Neural cell (in vitro differentiated cells): ENCODE results near the gene POLR1A. TPM values are rescaled to one million over a fixed set of nuclear protein-coding genes. Genes with fewer than 3 reads are reported as not detected.
A peak's percentile ranks its signal among the peaks of the same experiment; 100 is the strongest.

ENCODE experiments used
- H2AFZ ChIP-seq: fragments of 200-600, 300-800 bp; sonication (generic), shearing (Covaris generic); 2 replicates; pipeline ENCODE4 v1.6.0; 2014; ENCODE audit warnings: low read depth, mild to moderate bottlenecking, antibody characterized with exemption, low read length, moderate library complexity
- H3F3A ChIP-seq: fragments of 200-600 bp; shearing (Covaris generic); 2 replicates; pipeline ENCODE4 v1.6.1; 2016; ENCODE audit warnings: mild to moderate bottlenecking, moderate library complexity, mixed read lengths, antibody characterized with exemption, low read length; ENCODE audit not compliant: insufficient read depth, poor library complexity, severe bottlenecking
- H3K27ac ChIP-seq: fragments of 200-600, 300-800 bp; sonication (generic), shearing (Covaris generic); 2 replicates; pipeline ENCODE4 v1.5.1; 2014; ENCODE audit warnings: mild to moderate bottlenecking, low read length, moderate library complexity
- H3K27me3 ChIP-seq: fragments of 300-800, 200-600 bp; sonication (generic), shearing (Covaris generic); 2 replicates; pipeline ENCODE4 v1.6.0; 2014; ENCODE audit warnings: mild to moderate bottlenecking, low read depth, low read length, moderate library complexity; ENCODE audit not compliant: insufficient read depth
- H3K36me3 ChIP-seq: fragments of 300-800, 200-600 bp; sonication (generic), shearing (Covaris generic); 2 replicates; pipeline ENCODE4 v1.5.1; 2014; ENCODE audit warnings: mild to moderate bottlenecking, antibody characterized with exemption, low read length, moderate library complexity; ENCODE audit not compliant: insufficient read depth
- H3K4me2 ChIP-seq: fragments of 300-800, 200-600 bp; sonication (generic), shearing (Covaris generic); 2 replicates; pipeline ENCODE4 v1.6.0; 2014; ENCODE audit warnings: mild to moderate bottlenecking, low read length
- H3K4me3 ChIP-seq: fragments of 300-800, 200-600 bp; sonication (generic), shearing (Covaris generic); 2 replicates; pipeline ENCODE4 v1.5.1; 2014; ENCODE audit warnings: mild to moderate bottlenecking, low read length, moderate library complexity
- H3K79me2 ChIP-seq: fragments of 200-600 bp; shearing (Covaris generic); replicated peaks from 2 replicates; pipeline ENCODE4 v1.6.0; 2014; ENCODE audit warnings: mild to moderate bottlenecking, low read length, moderate library complexity; ENCODE audit not compliant: insufficient read depth
- H3K9ac ChIP-seq: fragments of 300-800, 200-600 bp; sonication (generic), shearing (Covaris generic); 2 replicates; pipeline ENCODE4 v1.6.1; 2016; ENCODE audit warnings: mild to moderate bottlenecking, low read length, mixed read lengths
- H3K9me2 ChIP-seq: fragments of 200-600 bp; shearing (Covaris generic); 2 replicates; pipeline ENCODE4 v1.6.1; 2016; ENCODE audit warnings: mild to moderate bottlenecking, low read length, mixed read lengths; ENCODE audit not compliant: insufficient read depth
- H3K9me3 ChIP-seq: fragments of 200-600, 300-800 bp; sonication (generic), shearing (Covaris generic); 2 replicates; pipeline ENCODE4 v1.6.1; 2016; ENCODE audit warnings: mild to moderate bottlenecking, mixed run types, low read length, moderate library complexity, mixed read lengths
- H4K20me1 ChIP-seq: fragments of 200-600 bp; shearing (Covaris generic); 2 replicates; pipeline ENCODE4 v1.6.1; 2016; ENCODE audit warnings: mild to moderate bottlenecking, mixed run types; ENCODE audit not compliant: insufficient read depth
- CTCF ChIP-seq: fragments of 450-650 bp; IDR thresholded peaks from 2 replicates; pipeline ENCODE4 v1.5.1; 2014; ENCODE audit warnings: antibody characterized with exemption, mild to moderate bottlenecking, moderate library complexity; ENCODE audit not compliant: poor library complexity, severe bottlenecking
- EP300 ChIP-seq: fragments of 450-650 bp; conservative IDR thresholded peaks from 2 replicates; pipeline ENCODE4 v1.6.1; 2014; ENCODE audit warnings: antibody characterized with exemption, mild to moderate bottlenecking, moderate library complexity; ENCODE audit not compliant: poor library complexity, severe bottlenecking
- EZH2 ChIP-seq: fragments of 200-600, 300-800 bp; shearing (Covaris generic), sonication (generic); IDR thresholded peaks from 2 replicates; pipeline ENCODE4 v1.6.1; 2014; ENCODE audit warnings: antibody characterized with exemption, low read length, borderline replicate concordance, mild to moderate bottlenecking; ENCODE audit not compliant: insufficient read depth, poor library complexity, severe bottlenecking
- MXI1 ChIP-seq: fragments of 450-650 bp; conservative IDR thresholded peaks from 2 replicates; pipeline ENCODE4 v1.6.1; 2014; ENCODE audit warnings: antibody characterized with exemption, mild to moderate bottlenecking; ENCODE audit not compliant: poor library complexity, severe bottlenecking
- POLR2AphosphoS5 ChIP-seq: IDR thresholded peaks from 2 replicates; pipeline ENCODE4 v1.6.1; 2012
- RAD21 ChIP-seq: fragments of 450-650 bp; conservative IDR thresholded peaks from 2 replicates; pipeline ENCODE4 v1.6.1; 2014; ENCODE audit warnings: antibody characterized with exemption, mild to moderate bottlenecking, moderate library complexity
- REST ChIP-seq: IDR thresholded peaks from 2 replicates; pipeline ENCODE4 v1.6.1; 2012; ENCODE audit warnings: borderline replicate concordance
- SMC3 ChIP-seq: fragments of 450-650 bp; conservative IDR thresholded peaks from 2 replicates; pipeline ENCODE4 v1.6.1; 2014; ENCODE audit warnings: antibody characterized with exemption, mild to moderate bottlenecking, moderate library complexity; ENCODE audit not compliant: poor library complexity
- TAF1 ChIP-seq: IDR thresholded peaks from 2 replicates; pipeline ENCODE4 v1.6.1; 2012; ENCODE audit warnings: low read depth
- polyA plus RNA-seq: library from polyadenylated mRNA; depleted of rRNA; stranded (reverse); fragments of >200 nt; gene quantifications from 2 replicates; pipeline ENCODE4 v1.2.3, GENCODE V29; 2014

POLR1A gene
- polyA plus RNA-seq, 1 donor from 2014 or later, result 5.4 TPM

GRCh38 chr2:86074256-86074655, 31.4 kb downstream of the POLR1A start:
- no peak overlapping the region for H3K9ac ChIP-seq
- TF ChIP-seq POLR2AphosphoS5, result peak; percentile 91
- TF ChIP-seq EZH2, result no peak

GRCh38 chr2:86073225-86073624, 32.5 kb downstream of the POLR1A start:
- Histone ChIP-seq H3K9me3 (no peaks in the 10 kb centered on the region), H3K36me3 (no peaks in the 10 kb centered on the region), H4K20me1 (no peaks in the 10 kb centered on the region), H2AFZ (no peak overlapping the region), H3K9me2 (no peaks in the 10 kb centered on the region), H3F3A (no peaks in the 10 kb centered on the region), H3K27ac (no peak overlapping the region), H3K4me2 (no peak overlapping the region), H3K9ac (no peak overlapping the region), H3K27me3 (no peaks in the 10 kb centered on the region), H3K4me3 (no peak overlapping the region), H3K79me2 (no peaks in the 10 kb centered on the region)
- TF ChIP-seq TAF1, result no peak
- no peak for TF ChIP-seq CTCF
- TF ChIP-seq RAD21, result no peak
- no peak for TF ChIP-seq EZH2
- TF ChIP-seq EP300, result no peak
- TF ChIP-seq MXI1, result no peak
- no peak for TF ChIP-seq SMC3
- TF ChIP-seq POLR2AphosphoS5, result no peak
- no peak for TF ChIP-seq REST

More at GRCh38 chr2:86074256-86074655, 31.4 kb downstream of the POLR1A start:
- Histone ChIP-seq H3K4me3 (no peak overlapping the region), H3K4me2 (no peak overlapping the region), H3F3A (no peaks in the 10 kb centered on the region), H3K9me3 (no peaks in the 10 kb centered on the region), H3K9me2 (no peaks in the 10 kb centered on the region), H3K36me3 (no peaks in the 10 kb centered on the region), H2AFZ (no peak overlapping the region), H3K27me3 (no peaks in the 10 kb centered on the region), H3K79me2 (no peaks in the 10 kb centered on the region), H4K20me1 (no peaks in the 10 kb centered on the region), H3K27ac (no peak overlapping the region)
